Hindlimb muscle (tissue), 1 donor: ENCODE data around the gene PKIB. TPM values are rescaled to one million over a fixed set of nuclear protein-coding genes. Genes with fewer than 3 reads are reported as not detected.

Experiments used
- DNase-seq: peaks from one replicate; pipeline ENCODE4 v3.0.0-alpha.2; 2013
- polyA plus RNA-seq: library from polyadenylated mRNA; unstranded; fragments of 120-200 nt; gene quantifications from one replicate; pipeline ENCODE4 v1.2.1, GENCODE V29; 2013; ENCODE audit not compliant: insufficient read length

Gene PKIB
- polyA plus RNA-seq, 1 donor = 0.44 TPM

DNA sequence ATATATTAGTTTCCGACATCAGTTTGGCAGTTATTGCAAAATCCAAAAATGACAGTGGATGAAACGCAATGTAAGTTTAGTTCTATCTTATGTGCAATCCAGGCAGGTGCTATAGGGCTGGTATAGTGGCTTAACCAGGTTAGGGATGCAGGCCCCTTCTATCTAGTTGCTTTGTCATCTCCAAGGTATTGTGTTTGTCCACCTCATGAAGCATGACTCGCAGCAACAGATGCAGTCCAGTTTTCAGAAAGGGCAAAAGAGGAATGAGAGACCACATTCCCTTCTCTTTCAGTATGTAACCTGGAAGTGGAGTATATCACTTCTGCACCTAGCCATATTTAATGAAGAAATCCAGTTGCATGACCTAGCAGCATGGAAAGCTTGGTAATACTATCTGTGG is 59.7 kb downstream of the PKIB start:
- no peak for DNase-seq

DNA sequence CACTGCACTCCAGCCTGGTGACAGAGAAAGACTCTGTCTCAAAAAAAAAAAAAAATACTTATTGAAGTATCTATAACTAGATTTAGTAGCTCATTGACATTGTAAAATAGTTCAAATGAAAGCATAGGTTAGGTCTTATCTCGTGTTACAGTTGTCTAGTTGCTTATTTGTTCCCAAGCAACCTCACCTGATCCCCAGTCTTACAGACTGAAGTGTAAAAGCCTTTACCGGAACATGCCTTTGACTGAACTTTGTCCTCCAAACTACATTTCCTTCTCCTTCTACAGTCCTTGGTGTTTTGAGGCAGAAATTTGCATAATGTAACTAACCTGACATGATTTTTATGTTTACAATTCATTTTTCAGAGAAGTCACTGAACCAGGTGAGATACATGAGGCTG is 61.0 kb downstream of the PKIB start:
- no peak for DNase-seq

DNA sequence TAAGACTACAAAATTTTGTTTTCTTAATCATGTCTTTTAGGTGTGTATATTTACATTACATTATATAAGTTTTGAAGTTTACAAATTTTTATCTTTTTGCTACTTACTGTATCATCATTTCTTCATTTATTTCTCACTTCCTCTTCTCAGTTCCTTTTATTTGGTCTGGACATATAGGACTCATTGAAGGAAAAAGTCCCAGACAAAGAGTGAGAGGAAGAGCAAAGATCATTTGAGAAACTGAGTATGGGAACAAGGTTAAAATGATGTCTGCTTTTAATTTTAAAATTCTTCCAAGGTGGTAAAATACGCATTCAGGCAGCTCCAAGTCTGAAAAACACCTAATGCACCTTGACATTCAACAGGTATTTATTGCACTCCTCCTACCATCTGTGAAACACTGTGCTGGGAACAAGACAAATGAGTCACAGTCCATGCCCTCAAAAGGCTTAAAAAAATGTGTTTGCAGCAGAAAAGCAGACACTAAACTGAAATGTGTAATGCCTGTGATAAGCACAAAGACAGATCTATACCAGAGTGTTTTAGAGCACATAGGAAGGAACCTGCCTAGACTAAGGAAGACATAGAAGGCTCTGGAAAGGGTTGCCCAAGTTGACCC is 63.2 kb downstream of the PKIB start:
- DNase-seq = no peak

DNA sequence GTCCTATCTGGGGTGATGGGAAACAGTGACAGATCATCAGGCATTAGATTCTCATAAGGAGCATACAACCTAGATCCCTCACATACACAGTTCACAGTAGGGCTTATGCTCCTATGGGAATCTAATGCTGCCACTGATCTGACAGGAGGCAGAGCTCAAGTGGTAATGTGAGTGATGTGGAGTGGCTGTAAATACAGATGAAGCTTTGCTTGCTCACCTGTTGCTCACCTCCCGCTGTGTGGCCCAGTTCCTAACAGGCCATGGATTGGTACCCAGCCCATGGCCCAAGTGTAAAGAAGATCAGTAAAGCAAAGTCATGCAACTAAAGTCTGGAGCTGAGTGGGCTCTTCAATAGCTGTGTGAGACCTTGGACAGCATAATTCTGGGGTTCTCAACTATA is 65.9 kb downstream of the PKIB start:
- no peak for DNase-seq

DNA sequence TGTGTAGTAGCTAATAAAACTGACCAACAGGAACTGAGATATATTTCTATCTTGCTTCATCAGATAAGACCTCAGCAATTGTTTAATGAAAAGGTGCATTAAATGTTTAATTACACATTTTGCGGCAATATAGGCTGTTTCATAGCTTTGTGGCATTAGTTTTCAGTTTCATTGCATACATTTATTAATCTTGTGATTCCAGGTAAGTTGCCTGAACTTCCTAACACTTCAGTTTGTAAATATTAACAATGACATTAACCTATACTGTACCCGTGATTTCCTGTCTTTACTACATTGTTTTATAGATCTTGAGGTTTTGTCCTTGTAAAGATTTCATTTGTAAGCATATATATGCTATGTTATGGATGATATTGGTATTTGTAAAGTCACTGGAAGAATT is 66.5 kb downstream of the PKIB start:
- no peak for DNase-seq

DNA sequence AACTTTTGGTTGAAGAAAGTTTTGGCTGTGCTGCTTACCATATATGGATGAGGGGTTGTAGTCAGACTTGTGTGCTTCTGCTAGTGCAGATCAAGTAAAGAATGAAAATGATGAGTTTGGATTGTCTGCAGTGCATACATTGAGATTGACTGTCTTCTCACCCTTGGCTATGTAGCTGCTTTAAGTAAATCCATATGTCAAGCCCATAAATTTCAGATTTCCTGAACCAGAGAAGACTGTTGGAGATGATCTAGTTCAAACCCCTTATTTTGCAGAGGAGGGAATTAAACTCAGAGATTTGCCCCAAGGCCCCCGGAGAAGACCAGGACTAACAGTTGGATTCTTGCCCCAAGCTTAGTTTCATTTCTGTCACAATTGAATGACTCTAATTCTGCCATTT is 67.2 kb downstream of the PKIB start:
- no peak for DNase-seq

DNA sequence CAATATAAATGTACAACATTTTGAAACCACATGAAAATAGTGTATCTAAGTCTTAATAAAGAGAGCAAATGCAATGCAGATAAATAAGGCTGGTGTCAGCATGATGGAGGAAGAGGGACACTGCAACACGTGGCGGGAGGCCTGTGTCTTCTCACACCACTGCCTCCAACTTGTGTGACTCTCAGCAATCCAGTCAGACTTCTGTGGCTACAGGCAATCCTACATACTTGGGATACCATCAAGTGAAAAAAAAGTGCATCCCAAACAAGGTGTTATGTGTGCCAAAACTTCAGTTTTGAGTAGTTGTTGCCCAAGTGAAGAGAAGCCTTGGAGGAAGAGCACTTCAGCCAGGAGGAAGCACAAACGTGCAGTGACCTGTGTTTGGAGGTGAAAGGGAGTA is 68.6 kb downstream of the PKIB start:
- DNase-seq = no peak

DNA sequence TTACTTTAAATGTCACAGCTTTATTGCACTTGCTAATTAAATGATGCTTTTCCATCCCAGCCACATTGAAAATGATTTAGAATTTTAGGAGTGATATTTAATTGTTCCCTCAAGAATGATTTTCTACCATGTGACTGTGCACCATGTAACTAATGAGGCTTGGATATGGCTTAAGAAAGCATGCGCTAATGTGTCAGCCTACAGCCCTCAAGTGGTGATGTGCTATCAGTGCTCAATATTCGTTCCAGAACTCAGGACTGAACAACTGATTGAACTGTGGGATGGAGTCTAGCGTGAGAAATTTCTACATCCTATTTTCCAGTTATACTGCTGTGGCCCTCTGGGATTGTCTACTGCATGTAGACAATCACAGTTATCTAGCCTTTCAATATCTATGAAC is 71.5 kb downstream of the PKIB start:
- DNase-seq = no peak

DNA sequence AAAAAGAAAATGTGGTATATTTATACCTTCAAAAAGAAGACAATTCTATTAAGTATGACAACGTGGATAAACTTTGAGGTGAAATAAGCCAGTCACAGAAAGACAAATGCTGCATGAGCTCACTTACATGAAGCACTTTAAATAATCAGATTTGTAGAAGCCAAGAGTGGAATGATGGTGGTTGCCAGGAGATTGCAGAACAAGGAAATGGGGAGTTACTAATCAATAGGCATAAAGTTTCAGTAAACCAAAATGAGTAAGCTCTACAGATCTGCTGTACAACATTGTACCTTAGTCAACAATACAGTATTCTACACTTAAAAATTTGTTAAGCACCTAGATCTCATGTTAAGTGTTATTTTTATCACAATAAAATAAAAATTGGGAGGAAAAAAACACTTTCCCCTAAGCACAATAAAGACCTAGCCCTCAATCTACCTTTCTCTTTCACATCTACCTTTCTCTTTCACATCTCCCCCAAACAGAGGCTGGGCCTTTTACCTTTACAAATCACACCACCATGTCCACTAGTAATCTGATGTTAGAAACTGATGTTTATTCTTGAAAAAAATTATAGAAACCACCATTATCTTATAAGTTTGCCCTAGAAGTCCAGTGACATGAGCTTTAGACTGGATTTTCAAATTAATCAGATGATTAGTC is 73.9 kb downstream of the PKIB start:
- DNase-seq = no peak

DNA sequence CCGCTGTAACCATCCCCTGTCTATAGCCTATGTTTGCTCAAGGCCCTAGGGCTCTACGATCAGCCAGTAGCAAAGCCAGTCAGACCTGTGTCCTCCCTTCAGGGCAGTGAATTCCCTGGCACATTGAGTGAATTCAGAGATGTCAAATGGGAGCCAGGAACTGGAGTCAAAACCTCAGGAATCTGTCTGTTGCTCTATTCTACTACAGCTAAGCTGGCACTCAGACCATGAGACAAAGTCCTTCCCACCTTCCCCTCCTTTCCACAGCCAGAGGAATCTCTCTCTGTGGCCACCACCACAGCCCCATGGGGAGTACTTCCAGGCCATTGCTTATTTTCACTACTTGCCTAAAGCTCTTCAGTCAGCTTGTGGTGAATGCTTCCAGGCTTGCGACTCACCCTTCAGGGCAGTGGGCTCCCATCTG is 82.0 kb downstream of the PKIB start:
- no peak for DNase-seq

DNA sequence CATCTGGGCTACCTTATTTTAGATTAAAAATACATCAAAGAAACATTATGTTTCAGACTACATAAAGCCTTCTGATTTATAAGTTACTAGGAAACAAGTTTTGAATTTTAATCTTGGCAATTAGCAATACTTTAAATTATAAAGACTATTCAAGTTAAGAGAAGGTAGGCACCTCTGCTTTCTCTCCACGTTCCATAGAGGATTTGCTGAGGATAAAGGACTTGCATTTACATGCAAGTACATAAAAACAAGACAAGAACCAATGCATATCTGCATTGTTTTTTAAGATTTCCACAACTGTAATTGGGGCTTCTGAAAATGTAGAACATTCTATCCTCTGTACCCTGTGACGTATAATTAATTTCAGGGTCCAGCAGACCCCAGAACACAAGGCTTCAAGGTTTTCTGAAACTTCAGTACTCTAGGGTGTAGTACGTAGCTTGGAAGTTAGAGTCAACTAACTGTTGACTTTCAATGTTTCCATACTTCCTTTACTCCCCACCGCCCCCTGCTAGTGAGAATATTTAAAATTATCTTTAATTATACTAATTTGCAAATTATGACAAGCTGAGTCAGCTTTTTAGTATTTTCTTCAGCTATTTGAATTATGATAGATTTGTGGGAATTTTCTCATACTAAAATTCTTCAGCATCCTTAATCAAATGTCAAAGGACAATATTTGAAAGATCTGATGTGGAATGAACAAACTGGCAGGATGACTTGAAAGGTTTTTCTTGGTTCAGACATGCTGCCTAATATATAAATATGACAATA is 82.8 kb downstream of the PKIB start:
- no peak for DNase-seq

DNA sequence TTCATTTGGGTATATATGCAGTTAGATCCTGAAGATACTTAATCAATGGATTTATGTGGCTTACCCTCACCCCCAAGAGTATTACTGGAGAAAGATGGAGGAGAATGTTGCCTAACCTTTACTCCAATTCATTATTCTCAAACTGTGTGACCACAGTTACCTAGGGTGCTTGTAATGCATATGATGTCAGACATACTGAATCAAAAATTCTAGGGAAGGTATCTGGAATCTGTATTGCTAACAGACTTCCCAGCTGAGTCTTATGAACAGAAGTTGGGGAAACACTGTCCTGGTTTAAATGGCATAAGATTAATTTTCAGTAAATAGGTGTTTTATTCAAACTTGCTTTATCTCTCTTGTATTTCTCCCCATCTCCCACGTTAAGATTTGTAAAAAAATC is 83.9 kb downstream of the PKIB start:
- DNase-seq = no peak

DNA sequence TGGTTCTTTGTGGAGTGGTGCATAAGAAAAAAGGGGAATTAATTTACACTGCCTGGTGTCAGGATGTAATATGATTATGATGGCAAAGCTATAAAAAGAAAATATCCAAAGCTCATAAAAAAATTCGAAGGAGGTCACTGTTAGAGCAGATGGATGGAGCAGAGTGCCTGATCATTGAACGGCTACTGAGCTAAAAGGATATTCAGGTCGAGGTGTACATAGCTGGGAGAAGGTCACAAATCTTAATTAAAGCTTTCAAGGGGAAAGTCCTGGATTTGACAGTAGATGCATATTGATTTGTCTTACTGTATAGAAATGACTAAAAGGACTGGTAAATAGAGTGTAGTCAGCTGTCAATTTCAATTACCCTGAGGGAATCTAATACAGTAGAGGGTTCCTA is 84.4 kb downstream of the PKIB start:
- no peak for DNase-seq

DNA sequence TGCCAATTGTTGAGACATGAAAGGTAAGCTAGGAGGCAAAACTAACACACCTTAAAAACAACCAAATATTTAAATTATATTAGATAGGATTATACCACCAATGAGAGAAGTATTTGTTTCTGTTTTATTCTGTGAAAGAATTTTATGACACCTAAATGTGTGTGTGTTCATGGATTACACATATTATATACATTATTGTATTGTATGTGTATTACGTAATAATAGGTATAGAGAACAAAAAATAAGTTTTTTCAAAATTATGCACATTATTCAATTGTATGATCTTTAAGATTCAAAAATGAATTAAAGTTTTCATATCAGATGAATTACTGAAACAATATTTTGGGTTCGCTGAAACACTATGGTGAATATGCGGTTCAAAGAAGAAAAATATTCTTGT is 85.0 kb downstream of the PKIB start:
- no peak for DNase-seq

DNA sequence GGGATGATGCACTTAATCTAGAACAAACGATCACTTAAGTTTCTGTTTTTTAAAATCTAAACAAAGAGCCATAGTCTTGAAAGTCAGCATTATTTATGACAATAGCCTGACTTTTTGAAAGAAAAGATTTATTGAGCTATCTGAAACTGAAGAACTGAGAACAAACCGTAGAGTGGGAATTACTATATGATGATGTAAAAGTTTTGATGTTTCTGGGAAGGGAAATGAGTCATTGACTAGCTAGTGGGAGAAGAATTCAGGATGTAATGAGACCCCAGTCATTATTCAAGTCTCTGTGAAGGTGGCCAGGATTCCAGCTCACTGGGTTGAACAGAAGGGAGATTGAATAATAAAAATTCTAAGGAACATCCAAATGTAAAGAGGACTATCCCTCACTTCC is 85.9 kb downstream of the PKIB start:
- no peak for DNase-seq

DNA sequence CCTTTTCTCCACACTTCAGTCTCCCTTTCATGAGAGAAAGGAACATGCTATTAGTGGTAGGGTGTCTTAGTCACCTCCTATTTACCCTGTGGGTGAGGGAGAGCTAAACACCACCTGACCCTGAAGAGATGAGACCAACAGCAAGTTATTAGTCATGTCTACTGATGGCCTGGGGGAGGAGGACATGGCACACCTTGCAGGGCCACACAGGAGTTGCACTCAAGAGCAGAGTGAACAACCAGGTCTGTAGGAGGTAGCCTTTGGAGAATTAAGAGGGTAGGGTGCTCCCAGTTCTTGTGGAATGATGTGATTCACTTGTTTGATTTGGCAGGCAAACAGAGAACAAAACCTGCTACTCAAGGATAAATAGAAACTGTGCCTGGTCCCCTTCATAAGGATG is 86.6 kb downstream of the PKIB start:
- DNase-seq = no peak

DNA sequence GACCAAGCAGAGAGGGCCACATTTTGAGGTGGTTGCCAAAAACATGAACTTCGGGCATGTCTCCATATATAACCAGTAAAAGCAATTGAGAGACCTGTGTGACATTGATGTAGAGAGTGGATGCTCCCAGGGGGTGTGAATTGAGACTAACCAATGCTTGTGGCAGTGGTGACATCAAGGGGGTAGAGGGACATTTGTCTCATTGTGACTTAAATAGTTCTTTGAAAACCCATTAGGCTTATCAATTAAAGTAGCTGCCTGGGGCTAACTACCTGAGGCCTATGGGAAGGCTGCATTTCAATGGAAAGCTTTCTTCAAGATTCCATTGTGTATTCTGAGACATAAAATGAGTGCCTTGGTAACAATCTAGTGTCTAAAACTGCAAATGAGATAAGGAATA is 87.3 kb downstream of the PKIB start:
- no peak for DNase-seq

DNA sequence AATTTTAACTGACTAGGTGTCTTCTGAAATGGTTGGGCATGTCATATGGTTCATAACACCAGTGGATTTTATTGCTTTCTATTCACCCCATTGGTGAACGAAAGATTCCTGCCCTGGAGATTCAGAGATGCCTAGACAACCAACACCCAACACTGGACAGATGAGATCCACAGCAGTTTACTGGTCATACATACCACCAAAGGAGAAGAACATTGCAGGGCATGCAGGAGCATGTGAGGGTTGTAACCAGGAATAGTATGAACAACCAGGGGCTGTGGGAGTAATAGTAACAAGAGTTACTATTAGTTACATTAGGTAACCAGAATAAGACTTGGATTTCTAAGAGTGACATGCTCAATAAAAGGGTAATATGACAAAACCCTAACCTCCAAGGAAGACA is 91.5 kb downstream of the PKIB start:
- DNase-seq = no peak

DNA sequence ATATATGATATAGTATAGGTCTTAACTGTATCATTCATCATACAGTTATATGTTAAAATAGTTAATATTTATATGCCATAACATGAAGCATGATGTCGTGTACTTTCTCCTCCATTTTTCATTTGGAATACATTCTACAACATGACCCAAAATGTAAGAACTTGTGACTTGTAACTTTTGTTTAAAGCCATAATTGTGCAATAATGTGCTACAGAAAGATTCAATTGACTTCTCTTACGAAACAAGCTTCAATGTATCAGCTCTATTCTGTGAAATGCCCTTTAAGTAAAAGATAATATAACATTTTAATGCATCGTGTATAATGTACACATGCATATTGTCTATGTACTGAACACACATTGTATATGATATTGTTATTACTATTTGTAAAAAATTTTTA is 92.6 kb downstream of the PKIB start:
- DNase-seq = no peak

DNA sequence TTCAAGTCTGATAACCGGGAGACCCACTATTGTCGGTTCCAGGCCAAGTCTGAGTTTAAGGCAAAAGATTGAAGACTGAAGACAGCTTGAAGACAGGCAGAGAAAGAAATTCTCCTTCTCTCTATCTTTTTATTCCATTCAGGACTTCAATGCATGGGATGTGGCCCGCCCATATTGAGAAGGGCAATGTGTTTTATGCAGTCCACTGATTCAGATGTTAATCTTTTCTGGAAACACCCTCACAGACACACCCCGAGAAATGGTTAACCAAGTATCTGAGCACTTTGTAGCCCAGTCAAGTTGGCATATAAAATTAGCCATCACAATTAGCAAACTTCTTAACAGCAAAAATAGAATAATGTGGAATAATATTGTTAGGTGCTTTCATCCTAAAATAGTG is 93.9 kb downstream of the PKIB start:
- DNase-seq = no peak

DNA sequence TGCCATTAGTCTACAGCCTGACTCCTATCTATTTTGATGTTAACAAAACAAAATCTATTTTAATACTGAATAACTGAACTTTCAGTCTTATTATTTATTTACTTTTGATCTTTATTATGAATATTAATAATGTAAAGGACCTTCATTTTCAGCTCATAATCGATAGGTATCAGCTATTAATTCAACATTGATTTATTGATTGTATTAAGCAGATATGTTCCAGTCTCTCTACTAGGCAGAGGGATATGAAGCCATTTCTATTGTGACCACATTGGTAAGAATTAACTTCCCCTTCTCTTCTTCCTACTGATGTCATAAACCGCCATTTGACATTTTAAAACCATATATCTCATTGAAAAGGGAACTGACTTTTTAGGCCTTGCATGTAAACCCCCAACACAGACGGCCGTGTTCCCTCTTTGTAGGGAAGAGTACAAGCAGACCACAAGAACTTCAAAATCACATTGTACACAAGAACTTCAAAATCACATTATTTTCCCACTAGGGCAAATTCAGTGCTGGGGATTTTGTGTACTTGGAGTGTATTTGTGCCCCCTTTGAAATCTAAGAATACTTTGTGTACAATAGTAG is 99.8 kb downstream of the PKIB start:
- no peak for DNase-seq

DNA sequence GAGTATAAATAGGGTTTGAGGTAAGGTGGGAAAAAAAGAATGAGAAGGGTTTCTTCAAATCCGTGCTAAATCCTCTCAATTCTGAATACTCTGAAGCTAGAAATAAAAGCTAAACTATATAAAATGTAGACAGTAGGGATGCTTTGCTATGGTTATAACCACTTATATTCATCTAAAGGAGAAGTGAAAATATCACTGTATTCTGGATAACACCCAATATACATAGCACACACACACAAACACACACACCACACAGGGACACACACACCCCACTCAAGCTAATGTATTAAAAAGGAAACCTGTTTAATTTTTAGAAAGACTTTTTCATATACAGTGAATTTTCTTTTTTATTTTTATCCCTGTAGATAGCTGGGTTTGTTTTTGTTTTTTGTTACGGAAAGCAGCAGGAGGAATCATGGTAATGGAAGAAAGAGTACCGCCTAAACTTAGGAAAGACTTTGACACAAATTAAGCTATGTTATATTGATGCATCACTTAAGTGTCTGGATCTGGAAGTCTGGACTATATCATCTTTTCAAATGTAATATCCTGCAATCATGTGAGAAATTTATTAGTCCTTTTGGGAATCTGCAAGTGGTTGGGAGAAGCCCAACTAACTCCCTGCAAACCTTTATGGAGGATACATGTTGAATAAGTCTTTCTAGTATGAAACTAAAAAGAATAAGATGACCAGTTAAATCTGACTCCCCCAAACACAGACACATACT is 100.9 kb downstream of the PKIB start:
- DNase-seq = no peak

DNA sequence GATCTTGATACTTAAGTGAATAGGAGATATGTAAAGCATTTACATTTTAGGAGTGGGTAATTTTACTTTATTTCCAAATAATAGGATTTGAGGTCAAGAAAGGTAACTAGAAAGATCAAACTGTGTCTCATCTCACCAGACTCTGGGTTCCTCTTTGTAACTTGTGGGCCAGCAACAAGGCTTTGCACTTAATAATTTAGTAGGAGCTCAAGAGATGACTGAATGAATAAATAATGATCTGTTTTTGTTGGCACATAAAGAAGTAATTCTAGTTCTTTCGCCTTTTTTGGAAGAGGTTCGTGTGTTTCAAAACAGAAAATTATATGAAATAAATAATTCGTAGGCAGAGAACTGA is 101.9 kb downstream of the PKIB start:
- DNase-seq = no peak
